Adrenal gland (tissue), 12 donors: Measurements from ENCODE around the gene AR. TPM values are rescaled to one million over a fixed set of nuclear protein-coding genes. Genes with fewer than 3 reads are reported as not detected.

Experiments used
- DNase-seq, 7 donors: peaks; one replicate each; pipeline ENCODE4 v3.0.0-alpha.2; 2019 to 2020
- H3K27ac ChIP-seq, 5 donors: fragments of 200-600 bp; sonication (generic) in 4 of 5; 1 replicate in 3 of 5; 2 replicates in 2 of 5; pipeline versions ENCODE4 v1.5.1 to v1.8.0; 2016 to 2020; ENCODE audit warnings: mild to moderate bottlenecking in 1 of 5
- H3K27me3 ChIP-seq: fragments of 200-600 bp; 2 replicates; pipeline ENCODE4 v1.8.0; 2021
- H3K36me3 ChIP-seq, 2 donors: fragments of 200-600 bp; replicated peaks in 1 of 2; 1 replicate in 1 of 2; 2 replicates in 1 of 2; pipeline versions ENCODE4 v1.5.1 to v1.8.0; 2018 to 2022
- H3K4me1 ChIP-seq, 2 donors: fragments of 200-600 bp; replicated peaks in 1 of 2; 1 replicate in 1 of 2; 2 replicates in 1 of 2; pipeline versions ENCODE4 v1.5.1 to v1.8.0; 2018 to 2021
- H3K4me3 ChIP-seq, 4 donors: fragments of 200-600 bp; sonication (generic) in 3 of 4; one replicate each; pipeline ENCODE4 v1.5.1; 2016 to 2018
- H3K9me3 ChIP-seq, 3 donors: fragments of 200-600 bp; sonication (generic) in 1 of 3; replicated peaks in 1 of 3; 1 replicate in 2 of 3; 2 replicates in 1 of 3; pipeline versions ENCODE4 v1.5.1 to v1.8.0; 2016 to 2021
- CTCF ChIP-seq, 6 experiments: fragments of 450-650 bp in 4 of 6; fragments of 200-600 bp in 2 of 6; sonication (generic) in 1 of 6; IDR thresholded peaks; 1 replicate in 5 of 6; 2 replicates in 1 of 6; pipeline versions ENCODE4 v1.5.1 to v1.8.0; 2016 to 2021; ENCODE audit warnings: antibody characterized with exemption in 6 of 6, mild to moderate bottlenecking in 2 of 6, moderate library complexity in 1 of 6
- POLR2A ChIP-seq, 2 donors: fragments of 450-650 bp; IDR thresholded peaks; one replicate each; pipeline ENCODE4 v1.6.1; 2017; ENCODE audit warnings: antibody characterized with exemption in 2 of 2, mild to moderate bottlenecking in 2 of 2, moderate library complexity in 1 of 2
- WGBS, 4 donors: extraction: QIAGEN DNeasy Blood & Tissue Kit in 2 of 4; methylation state at CpG; one replicate each; pipeline versions ENCODE4 v1.1.5 to v1.1.7; 2013 to 2017; 5-methylcytosine and 5-hydroxymethylcytosine counted together
- intact Hi-C, 2 donors: fragments of 100-400 bp; cut with DNase I; formaldehyde crosslinking; loops; one replicate each; pipeline versions ENCODE4 v1.14.1 to v1.15.0; 2022 to 2023
- polyA plus RNA-seq, 3 donors: library from polyadenylated mRNA; stranded (reverse); fragments of 200-250 nt in 2 of 3; fragments of 350-450 nt in 1 of 3; fragmentation: Illumina TruSeq in 1 of 3; extraction: RNeasy Lipid Tissue Mini Kit (QIAGEN cat#74804) in 1 of 3; gene quantifications; one replicate each; pipeline ENCODE4 v1.2.3, GENCODE V29; 2013 to 2014
- total RNA-seq, 9 donors: library from RNA; depleted of rRNA in 4 of 9; stranded (reverse); fragments of >200 nt in 4 of 9; fragments of 120-200 nt in 1 of 9; fragmentation: NEBNext Ultra II Directional in 1 of 9; extraction: Animal tissue kit (Norgen Biotek cat#: 25700) in 1 of 9; gene quantifications; one replicate each; pipeline versions ENCODE4 v1.1.0 to v1.2.4, GENCODE V29; 2013 to 2023
- donor health status: healthy with polysubstance abuse.
- donor health status: Bipolar disorder and iron deficiency.
- donor health status: DM: yes; HTN: yes; CAD: no.
- donor health status: DM: no; HTN: no; CAD: no.
- donor health status: DM: no; HTN: no; CAD: no.
- donor health status: DM: yes; HTN: yes; CAD: no.

Gene AR
- total and polyA plus RNA-seq, 12 donors, result 0.64 to 7.5 (median 2.9) TPM

DNA sequence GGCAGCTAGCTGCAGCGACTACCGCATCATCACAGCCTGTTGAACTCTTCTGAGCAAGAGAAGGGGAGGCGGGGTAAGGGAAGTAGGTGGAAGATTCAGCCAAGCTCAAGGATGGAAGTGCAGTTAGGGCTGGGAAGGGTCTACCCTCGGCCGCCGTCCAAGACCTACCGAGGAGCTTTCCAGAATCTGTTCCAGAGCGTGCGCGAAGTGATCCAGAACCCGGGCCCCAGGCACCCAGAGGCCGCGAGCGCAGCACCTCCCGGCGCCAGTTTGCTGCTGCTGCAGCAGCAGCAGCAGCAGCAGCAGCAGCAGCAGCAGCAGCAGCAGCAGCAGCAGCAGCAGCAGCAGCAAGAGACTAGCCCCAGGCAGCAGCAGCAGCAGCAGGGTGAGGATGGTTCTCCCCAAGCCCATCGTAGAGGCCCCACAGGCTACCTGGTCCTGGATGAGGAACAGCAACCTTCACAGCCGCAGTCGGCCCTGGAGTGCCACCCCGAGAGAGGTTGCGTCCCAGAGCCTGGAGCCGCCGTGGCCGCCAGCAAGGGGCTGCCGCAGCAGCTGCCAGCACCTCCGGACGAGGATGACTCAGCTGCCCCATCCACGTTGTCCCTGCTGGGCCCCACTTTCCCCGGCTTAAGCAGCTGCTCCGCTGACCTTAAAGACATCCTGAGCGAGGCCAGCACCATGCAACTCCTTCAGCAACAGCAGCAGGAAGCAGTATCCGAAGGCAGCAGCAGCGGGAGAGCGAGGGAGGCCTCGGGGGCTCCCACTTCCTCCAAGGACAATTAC lies 1.4 kb downstream of the AR start:
- Histone ChIP-seq H3K27ac (peak overlapping the region in 1 of 5 donors; percentile 32), H3K4me1 (peaks cover 0 to 7% of the 10 kb centered on the region in 2 donors), H3K9me3 (no peaks in the 10 kb centered on the region), H3K27me3 (peaks cover 38% of the 10 kb centered on the region), H3K36me3 (no peaks in the 10 kb centered on the region), H3K4me3 (peak overlapping the region in 1 of 4 donors; percentile 53)
- peak in 5 of 7 donors; percentile 1 to 48 (median 35) for DNase-seq
- TF ChIP-seq CTCF (IDR thresholded peaks at IDR 0.05), result no peak
- TF ChIP-seq POLR2A (IDR thresholded peaks at IDR 0.05), result no peak
- 2 to 55% (median 22%) methylated on average over 5 to 35 of the region's 35 CpGs for WGBS, 4 donors
- intact Hi-C loops, result no loop called here

DNA sequence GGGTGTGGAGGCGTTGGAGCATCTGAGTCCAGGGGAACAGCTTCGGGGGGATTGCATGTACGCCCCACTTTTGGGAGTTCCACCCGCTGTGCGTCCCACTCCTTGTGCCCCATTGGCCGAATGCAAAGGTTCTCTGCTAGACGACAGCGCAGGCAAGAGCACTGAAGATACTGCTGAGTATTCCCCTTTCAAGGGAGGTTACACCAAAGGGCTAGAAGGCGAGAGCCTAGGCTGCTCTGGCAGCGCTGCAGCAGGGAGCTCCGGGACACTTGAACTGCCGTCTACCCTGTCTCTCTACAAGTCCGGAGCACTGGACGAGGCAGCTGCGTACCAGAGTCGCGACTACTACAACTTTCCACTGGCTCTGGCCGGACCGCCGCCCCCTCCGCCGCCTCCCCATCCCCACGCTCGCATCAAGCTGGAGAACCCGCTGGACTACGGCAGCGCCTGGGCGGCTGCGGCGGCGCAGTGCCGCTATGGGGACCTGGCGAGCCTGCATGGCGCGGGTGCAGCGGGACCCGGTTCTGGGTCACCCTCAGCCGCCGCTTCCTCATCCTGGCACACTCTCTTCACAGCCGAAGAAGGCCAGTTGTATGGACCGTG lies 2.2 kb downstream of the AR start:
- intact Hi-C loops, result no loop called here
- peaks cover 34% of the 10 kb centered on the region for H3K27me3 ChIP-seq
- H3K9me3 ChIP-seq, result no peaks in the 10 kb centered on the region
- H3K4me1 ChIP-seq, result peaks cover 0 to 7% of the 10 kb centered on the region in 2 donors
- WGBS, 4 donors, result 2 to 52% (median 39%) methylated on average over 22 to 41 of the region's 41 CpGs; no CpG with 5 or more reads in 1 of the 4 donors
- DNase-seq, result peak in 5 of 7 donors; percentile 11 to 49 (median 21)
- no peaks in the 10 kb centered on the region for H3K36me3 ChIP-seq
- H3K4me3 ChIP-seq, result peak overlapping the region in 1 of 4 donors; percentile 53
- peak overlapping the region in 1 of 5 donors; percentile 32 for H3K27ac ChIP-seq
- TF ChIP-seq POLR2A (IDR thresholded peaks at IDR 0.05) (no peak), CTCF (IDR thresholded peaks at IDR 0.05) (no peak)

- no peaks in the 10 kb centered on the region for H3K36me3 ChIP-seq
- H3K27me3 ChIP-seq, result peaks cover 29% of the 10 kb centered on the region
- H3K4me1 ChIP-seq, result peaks cover 0 to 7% of the 10 kb centered on the region in 2 donors
- WGBS, 4 donors, result 31 to 59% (median 39%) methylated on average over 12 to 44 of the region's 44 CpGs
- no peak for DNase-seq
- peak overlapping the region in 1 of 5 donors; percentile 32 for H3K27ac ChIP-seq
- H3K9me3 ChIP-seq, result no peaks in the 10 kb centered on the region
- TF ChIP-seq POLR2A (IDR thresholded peaks at IDR 0.05) (no peak), CTCF (IDR thresholded peaks at IDR 0.05) (no peak)
- intact Hi-C loops, result no loop called here
- H3K4me3 ChIP-seq, result peak overlapping the region in 1 of 4 donors; percentile 53
Observed at GRCh38 chrX:67546496-67547423, 2.9 kb downstream of the AR start.
